ENCODE results near the gene PSORS1C2.

DNA sequence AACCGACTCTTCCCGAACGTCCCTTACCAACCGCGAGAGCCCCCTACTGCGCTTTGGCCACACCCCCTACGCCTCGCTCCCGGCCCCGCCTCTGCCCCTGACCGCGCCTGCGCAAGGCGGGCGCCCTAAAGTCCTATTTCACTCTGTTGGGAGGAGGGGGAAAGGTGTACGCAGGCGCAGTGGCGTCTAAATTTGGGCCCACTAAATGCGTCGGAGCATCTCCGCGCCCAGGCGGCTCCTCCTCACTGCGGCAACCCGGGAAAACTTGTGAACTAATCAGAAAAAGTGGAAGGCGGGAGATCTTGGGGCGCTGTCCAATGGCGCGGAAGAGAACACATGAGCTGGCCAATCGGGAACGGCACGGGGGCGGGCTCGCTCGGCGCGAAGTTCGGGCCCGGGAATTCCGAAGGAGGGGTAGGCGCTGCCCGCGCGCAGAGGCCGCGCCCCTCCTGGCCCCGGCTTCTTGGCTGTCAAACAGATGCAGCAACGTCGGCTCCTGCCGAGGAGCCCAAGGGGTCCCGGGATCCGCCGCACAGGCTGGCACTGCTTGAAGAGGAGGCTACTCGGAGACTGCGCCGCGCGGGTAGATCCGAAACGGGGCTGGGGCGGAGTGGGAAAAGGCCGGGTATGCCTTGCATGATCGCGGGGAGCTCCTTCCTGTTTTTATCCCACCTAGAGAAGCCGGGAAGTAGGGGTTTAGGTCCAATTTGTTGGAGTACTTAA, 19.4 kb upstream of the PSORS1C2 start, which contains the start of gene TCF19:
- TF ChIP-seq, protein P1, sequence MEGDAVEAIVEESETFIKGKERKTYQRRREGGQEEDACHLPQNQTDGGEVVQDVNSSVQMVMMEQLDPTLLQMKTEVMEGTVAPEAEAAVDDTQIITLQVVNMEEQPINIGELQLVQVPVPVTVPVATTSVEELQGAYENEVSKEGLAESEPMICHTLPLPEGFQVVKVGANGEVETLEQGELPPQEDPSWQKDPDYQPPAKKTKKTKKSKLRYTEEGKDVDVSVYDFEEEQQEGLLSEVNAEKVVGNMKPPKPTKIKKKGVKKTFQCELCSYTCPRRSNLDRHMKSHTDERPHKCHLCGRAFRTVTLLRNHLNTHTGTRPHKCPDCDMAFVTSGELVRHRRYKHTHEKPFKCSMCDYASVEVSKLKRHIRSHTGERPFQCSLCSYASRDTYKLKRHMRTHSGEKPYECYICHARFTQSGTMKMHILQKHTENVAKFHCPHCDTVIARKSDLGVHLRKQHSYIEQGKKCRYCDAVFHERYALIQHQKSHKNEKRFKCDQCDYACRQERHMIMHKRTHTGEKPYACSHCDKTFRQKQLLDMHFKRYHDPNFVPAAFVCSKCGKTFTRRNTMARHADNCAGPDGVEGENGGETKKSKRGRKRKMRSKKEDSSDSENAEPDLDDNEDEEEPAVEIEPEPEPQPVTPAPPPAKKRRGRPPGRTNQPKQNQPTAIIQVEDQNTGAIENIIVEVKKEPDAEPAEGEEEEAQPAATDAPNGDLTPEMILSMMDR (IDR thresholded peaks at IDR 0.05; ENCODE audit: insufficient read depth, low read length) = no peak
- TF ChIP-seq SPI1 (IDR thresholded peaks at IDR 0.05; ENCODE audit: borderline replicate concordance, low read depth) = no peak
